BJ (cell line): ENCODE results near the gene FBLN5. TPM values are rescaled to one million over a fixed set of nuclear protein-coding genes. Genes with fewer than 3 reads are reported as not detected.

Source experiments
- CTCF ChIA-PET: fragments of 350-600 bp; formaldehyde crosslinking; extraction: SDS; loops from one replicate; lab custom pipeline; 2021; ENCODE audit warnings: antibody characterized with exemption, inconsistent platforms; lab: Yijun Ruan, JAX
- POLR2A ChIA-PET: fragments of 300-600 bp; sonication (Branson Sonifier 250); formaldehyde crosslinking; extraction: SDS; loops from one replicate; lab custom pipeline; 2021; ENCODE audit warnings: antibody characterized with exemption; lab: Charles Lee
- DNase-seq: peaks from one replicate; pipeline ENCODE4 v3.0.0-alpha.2; 2011; ENCODE audit warnings: low read depth
- H3K27me3 ChIP-seq: 2 replicates; pipeline ENCODE4 v1.6.0; 2011; ENCODE audit warnings: low read length; ENCODE audit not compliant: control insufficient read depth, insufficient read depth
- H3K36me3 ChIP-seq: 2 replicates; pipeline ENCODE4 v1.5.1; 2011; ENCODE audit warnings: low read length; ENCODE audit not compliant: control insufficient read depth, insufficient read depth
- H3K4me3 ChIP-seq: 2 replicates; pipeline ENCODE4 v1.5.1; 2011; ENCODE audit warnings: low read depth, mild to moderate bottlenecking, control low read depth, low read length
- polyA plus RNA-seq: library from polyadenylated mRNA; depleted of rRNA; stranded (reverse); fragments of >200 nt; gene quantifications from 2 replicates; pipeline ENCODE4 v1.2.3, GENCODE V29; 2011
- TF ChIP-seq, protein P1 (sequence below): IDR thresholded peaks from 2 replicates; pipeline ENCODE4 v1.5.1; 2011; ENCODE audit warnings: low read depth, mild to moderate bottlenecking, control low read depth, inconsistent platforms, low read length, moderate library complexity; ENCODE audit not compliant: insufficient read depth

FBLN5 gene
- polyA plus RNA-seq, 1 experiment = 158 TPM

DNA sequence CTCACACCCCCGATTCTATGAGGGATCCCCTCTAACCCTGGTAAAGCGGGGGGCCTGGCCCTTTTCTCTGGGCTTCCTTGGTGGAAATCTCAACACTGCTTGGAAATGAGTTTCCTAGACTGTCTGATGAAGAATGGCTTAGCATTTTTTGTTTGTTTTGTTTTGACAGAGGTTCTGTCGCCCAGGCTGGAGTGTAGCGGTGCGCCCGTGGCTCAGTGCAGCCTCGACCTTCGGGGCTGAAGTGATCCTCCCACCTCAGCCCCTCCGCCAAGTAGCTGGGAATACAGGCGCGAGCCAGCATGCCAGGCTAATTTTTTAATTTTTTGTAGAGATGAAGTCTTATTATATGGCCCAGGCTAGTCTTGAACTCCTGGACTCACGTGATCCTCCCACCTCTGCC, 110.4 kb downstream of the FBLN5 start:
- CTCF ChIA-PET = no interaction called here
- peaks cover 9% of the 10 kb centered on the region for H3K27me3 ChIP-seq
- no peak for DNase-seq
- POLR2A ChIA-PET = no interaction called here
- no peaks in the 10 kb centered on the region for H3K36me3 ChIP-seq
- TF ChIP-seq, protein P1, sequence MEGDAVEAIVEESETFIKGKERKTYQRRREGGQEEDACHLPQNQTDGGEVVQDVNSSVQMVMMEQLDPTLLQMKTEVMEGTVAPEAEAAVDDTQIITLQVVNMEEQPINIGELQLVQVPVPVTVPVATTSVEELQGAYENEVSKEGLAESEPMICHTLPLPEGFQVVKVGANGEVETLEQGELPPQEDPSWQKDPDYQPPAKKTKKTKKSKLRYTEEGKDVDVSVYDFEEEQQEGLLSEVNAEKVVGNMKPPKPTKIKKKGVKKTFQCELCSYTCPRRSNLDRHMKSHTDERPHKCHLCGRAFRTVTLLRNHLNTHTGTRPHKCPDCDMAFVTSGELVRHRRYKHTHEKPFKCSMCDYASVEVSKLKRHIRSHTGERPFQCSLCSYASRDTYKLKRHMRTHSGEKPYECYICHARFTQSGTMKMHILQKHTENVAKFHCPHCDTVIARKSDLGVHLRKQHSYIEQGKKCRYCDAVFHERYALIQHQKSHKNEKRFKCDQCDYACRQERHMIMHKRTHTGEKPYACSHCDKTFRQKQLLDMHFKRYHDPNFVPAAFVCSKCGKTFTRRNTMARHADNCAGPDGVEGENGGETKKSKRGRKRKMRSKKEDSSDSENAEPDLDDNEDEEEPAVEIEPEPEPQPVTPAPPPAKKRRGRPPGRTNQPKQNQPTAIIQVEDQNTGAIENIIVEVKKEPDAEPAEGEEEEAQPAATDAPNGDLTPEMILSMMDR = no peak
- H3K4me3 ChIP-seq = no peak overlapping the region

DNA sequence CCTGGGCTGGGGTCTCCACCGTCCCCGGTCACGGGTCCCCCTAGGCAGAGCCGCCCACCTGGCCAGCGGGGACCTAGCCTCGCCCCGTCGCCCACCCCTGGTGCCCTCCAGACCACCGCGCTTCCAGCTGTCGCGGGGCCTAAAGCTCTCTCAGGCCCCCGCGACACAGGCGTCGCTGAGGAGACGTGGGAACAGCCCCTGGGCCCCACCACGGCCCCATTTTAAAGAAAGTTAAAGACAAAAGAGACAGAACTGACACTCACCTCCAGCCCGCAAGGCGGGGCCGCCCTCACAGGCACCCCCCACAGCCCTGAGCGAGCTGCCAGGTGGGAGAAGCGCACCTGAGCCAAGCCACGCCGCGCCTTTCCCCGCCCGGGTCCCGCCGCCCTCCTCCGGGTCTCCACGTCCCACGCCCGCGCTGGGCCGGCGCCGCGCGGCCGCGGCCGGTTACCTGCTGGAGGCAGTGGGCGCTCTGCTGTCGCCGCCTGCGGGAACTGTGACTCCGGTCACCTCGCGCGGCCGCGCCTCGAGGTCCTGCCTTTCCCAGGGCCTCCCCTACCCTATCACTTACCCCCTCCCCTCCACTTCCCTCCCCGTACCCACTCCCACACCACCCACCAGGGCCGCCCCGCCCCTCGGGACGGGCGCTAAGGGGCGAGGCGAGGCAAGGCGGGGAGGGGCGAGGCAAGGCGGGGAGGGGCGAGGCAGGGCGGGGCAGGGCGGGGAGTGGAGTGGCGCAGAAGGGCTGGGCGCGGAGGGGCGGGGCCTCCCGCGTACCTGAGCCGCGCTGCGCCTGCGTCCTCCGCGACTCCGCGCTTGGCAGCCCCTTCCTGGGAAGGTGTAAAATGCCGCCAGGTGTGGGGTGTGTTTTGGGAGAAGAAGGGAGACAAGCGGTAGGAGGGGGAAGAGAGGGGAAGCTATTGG, 111.3 kb downstream of the FBLN5 start:
- peak overlapping the region; percentile 37 for H3K4me3 ChIP-seq
- TF ChIP-seq, protein P1 = no peak
- no peaks in the 10 kb centered on the region for H3K36me3 ChIP-seq
- H3K27me3 ChIP-seq = peaks cover 9% of the 10 kb centered on the region
- DNase-seq = no peak
- ChIA-PET POLR2A (no interaction called here), CTCF (interaction anchor here (0.5 kb wide), 1 partner anchor 9 kb away, joined by 3 read pairs; no protein-coding TSS in a partner anchor)

DNA sequence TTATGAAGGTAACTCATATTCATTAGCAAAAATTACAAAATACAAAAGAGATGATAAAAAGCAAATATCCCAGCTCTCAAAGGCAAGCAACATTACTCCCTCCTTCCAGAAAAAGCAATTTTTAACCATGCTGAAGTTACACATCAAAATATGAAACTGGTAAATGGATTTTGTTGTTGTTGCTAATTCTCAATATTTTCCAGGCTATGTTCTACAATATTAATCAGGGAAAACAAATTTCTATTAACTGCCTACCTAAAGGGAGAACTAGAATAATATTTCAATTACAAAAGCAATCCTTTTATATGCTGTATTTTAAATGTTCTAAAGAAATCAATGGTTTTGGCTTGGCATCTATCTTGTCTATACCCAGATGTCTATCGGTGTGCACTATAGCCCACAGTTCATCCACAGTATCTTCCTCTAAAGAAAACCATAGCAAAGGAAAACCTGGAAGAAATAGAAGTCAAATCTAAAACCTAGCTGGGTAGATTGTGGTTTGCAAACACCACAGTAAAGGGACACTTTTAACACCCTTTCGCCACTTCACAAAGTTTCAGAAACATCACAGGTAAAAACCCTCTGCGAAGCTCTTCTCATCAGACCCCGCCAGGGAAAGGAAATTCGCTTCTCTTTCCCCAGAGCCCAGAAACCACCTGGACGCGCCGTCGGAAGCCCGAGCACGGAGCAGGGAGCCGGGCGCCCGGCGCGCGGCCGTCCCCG, 112.1 kb downstream of the FBLN5 start:
- POLR2A ChIA-PET = no interaction called here
- CTCF ChIA-PET = no interaction called here
- no peak for DNase-seq
- Histone ChIP-seq H3K27me3 (peaks cover 9% of the 10 kb centered on the region), H3K4me3 (no peak overlapping the region), H3K36me3 (no peaks in the 10 kb centered on the region)
- TF ChIP-seq, protein P1 = no peak

DNA sequence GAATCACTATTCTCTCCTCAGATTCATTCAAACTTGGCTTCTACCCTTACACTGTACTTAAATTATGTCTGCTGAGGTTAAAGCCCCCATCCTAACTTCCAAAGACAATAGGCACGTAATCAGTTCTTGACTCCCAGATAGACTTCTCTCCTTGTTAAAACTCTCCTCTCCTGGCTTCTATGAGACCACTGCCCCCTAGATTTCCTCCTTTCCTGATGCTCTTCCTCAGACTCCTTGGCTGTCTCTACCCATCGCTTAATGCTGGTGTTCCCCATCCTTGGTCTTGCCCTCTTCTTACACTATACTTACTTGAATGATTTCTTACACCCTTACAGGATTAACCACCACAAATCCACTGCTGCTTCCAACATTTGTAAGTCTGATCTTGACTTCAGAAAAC, 112.9 kb downstream of the FBLN5 start:
- TF ChIP-seq, protein P1 = no peak
- ChIA-PET CTCF (no interaction called here), POLR2A (no interaction called here)
- H3K27me3 ChIP-seq = peaks cover 9% of the 10 kb centered on the region
- no peaks in the 10 kb centered on the region for H3K36me3 ChIP-seq
- no peak for DNase-seq
- H3K4me3 ChIP-seq = no peak overlapping the region

DNA sequence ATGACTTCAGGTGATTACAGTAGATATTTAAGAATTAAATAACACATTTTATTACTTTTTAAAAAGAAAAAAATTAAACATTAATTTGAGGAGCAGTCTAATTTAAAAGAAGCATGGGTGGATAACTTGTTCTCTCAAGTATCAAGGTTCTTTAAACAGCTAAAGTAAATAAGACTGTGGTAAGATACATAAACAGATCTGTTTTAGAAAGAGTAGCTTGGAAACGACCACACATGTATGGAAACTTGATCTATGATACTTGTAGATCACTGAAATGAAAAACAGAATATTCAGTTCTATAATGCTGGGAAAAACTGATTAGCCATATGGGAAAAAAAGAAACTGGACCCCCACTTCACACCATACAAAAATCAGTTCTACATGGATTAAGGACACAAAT, 116.2 kb downstream of the FBLN5 start:
- Histone ChIP-seq H3K4me3 (no peak overlapping the region), H3K36me3 (no peaks in the 10 kb centered on the region), H3K27me3 (peaks cover 4% of the 10 kb centered on the region)
- DNase-seq = no peak
- ChIA-PET CTCF (no interaction called here), POLR2A (no interaction called here)
- TF ChIP-seq, protein P1 = no peak
